Lung (tissue), 12 donors: ENCODE results near the gene IFNG-AS1. TPM values are rescaled to one million over a fixed set of nuclear protein-coding genes. Genes with fewer than 3 reads are reported as not detected.

Experiments used
- ATAC-seq: fragments of 200-7000 bp; cut with Tn5 transposase; one replicate; pipeline ENCODE4 v1.9.1; 2020; ENCODE audit warnings: moderate number of reproducible peaks; ENCODE audit not compliant: insufficient read depth, low FRiP score
- DNase-seq, 3 donors: peaks; one replicate each; pipeline ENCODE4 v3.0.0-alpha.2; 2013 to 2017
- H3K27ac ChIP-seq, 2 donors: one replicate each; pipeline ENCODE4 v1.5.1; 2013; ENCODE audit warnings: mild to moderate bottlenecking in 2 of 2, moderate library complexity in 2 of 2, control low read depth in 1 of 2, inconsistent platforms in 1 of 2, low read depth in 1 of 2, low read length in 1 of 2
- H3K27me3 ChIP-seq, 3 donors: one replicate each; pipeline ENCODE4 v1.5.1; 2013; ENCODE audit warnings: low read length in 2 of 3; ENCODE audit not compliant: control insufficient read depth in 3 of 3, insufficient read depth in 3 of 3
- H3K36me3 ChIP-seq, 4 donors: one replicate each; pipeline ENCODE4 v1.5.1; 2013; ENCODE audit warnings: low read length in 4 of 4, mild to moderate bottlenecking in 1 of 4, moderate library complexity in 1 of 4; ENCODE audit not compliant: control insufficient read depth in 4 of 4, insufficient read depth in 4 of 4
- H3K4me1 ChIP-seq, 5 donors: one replicate each; pipeline ENCODE4 v1.5.1; 2013; ENCODE audit warnings: low read length in 5 of 5, mild to moderate bottlenecking in 2 of 5, moderate library complexity in 1 of 5; ENCODE audit not compliant: control insufficient read depth in 5 of 5, insufficient read depth in 5 of 5
- H3K4me3 ChIP-seq: one replicate; pipeline ENCODE4 v1.5.1; 2013; ENCODE audit warnings: mild to moderate bottlenecking, control low read depth, moderate library complexity
- H3K9ac ChIP-seq, 2 donors: one replicate each; pipeline ENCODE4 v1.5.1; 2013; ENCODE audit warnings: low read length in 2 of 2, control low read depth in 1 of 2; ENCODE audit not compliant: insufficient read depth in 1 of 2
- H3K9me3 ChIP-seq, 4 donors: one replicate each; pipeline ENCODE4 v1.5.1; 2013; ENCODE audit warnings: low read length in 3 of 4, mild to moderate bottlenecking in 1 of 4, moderate library complexity in 1 of 4; ENCODE audit not compliant: control insufficient read depth in 4 of 4, insufficient read depth in 3 of 4
- CTCF ChIP-seq: IDR thresholded peaks from 2 replicates; pipeline ENCODE4 v1.5.1; 2012; ENCODE audit warnings: mild to moderate bottlenecking; ENCODE audit errors: control extremely low read depth, extremely low read depth
- WGBS, 2 donors: extraction: QIAGEN DNeasy Blood & Tissue Kit; methylation state at CpG; one replicate each; pipeline ENCODE4 v1.1.7; 2013; 5-methylcytosine and 5-hydroxymethylcytosine counted together
- polyA plus RNA-seq, 2 donors: library from polyadenylated mRNA; stranded (reverse); fragments of 200-250 nt; gene quantifications; one replicate each; pipeline ENCODE4 v1.2.1, GENCODE V29; 2013
- total RNA-seq, 2 donors: library from RNA; depleted of rRNA in 1 of 2; stranded (reverse); fragments of >200 nt in 1 of 2; gene quantifications; one replicate each; pipeline ENCODE4 v1.2.1, GENCODE V29; 2014 to 2021
- donor health status: control.
- donor health status: control.
- donor health status: Bipolar disorder and iron deficiency.
- donor health status: healthy.
- donor health status: DM: yes; HTN: yes; CAD: no.

The IFNG-AS1 gene
- total and polyA plus RNA-seq, 4 donors, result 0.03 to 1.2 (median 0.31) TPM; not detected in 1

GRCh38 chr12:68011206-68011881 lies 22.1 kb downstream of the IFNG-AS1 start:
- no peak overlapping the region for H3K27ac ChIP-seq
- WGBS, 2 donors, result 80 to 95% methylated on average over 6 of the region's 6 CpGs
- H3K27me3 ChIP-seq, result no peaks in the 10 kb centered on the region
- no peak overlapping the region for H3K9ac ChIP-seq
- no peaks in the 10 kb centered on the region for H3K9me3 ChIP-seq
- H3K4me3 ChIP-seq, result no peak overlapping the region
- no peaks in the 10 kb centered on the region for H3K36me3 ChIP-seq
- TF ChIP-seq CTCF, result no peak
- ATAC-seq, result no peak
- DNase-seq, result no peak
- H3K4me1 ChIP-seq, result no peaks in the 10 kb centered on the region

- no peak for ATAC-seq
- Histone ChIP-seq H3K4me1 (no peaks in the 10 kb centered on the region), H3K36me3 (no peaks in the 10 kb centered on the region), H3K27ac (no peak overlapping the region), H3K9ac (no peak overlapping the region), H3K4me3 (no peak overlapping the region), H3K9me3 (no peaks in the 10 kb centered on the region), H3K27me3 (no peaks in the 10 kb centered on the region)
- TF ChIP-seq CTCF, result no peak
- DNase-seq, result no peak
- WGBS, 2 donors, result 79 to 91% methylated on average over 2 of the region's 2 CpGs
These were observed 22.6 kb downstream of the IFNG-AS1 start for GRCh38 chr12:68011882-68012207.

GRCh38 chr12:68012712-68013111 lies 23.5 kb downstream of the IFNG-AS1 start:
- H3K36me3 ChIP-seq, result no peaks in the 10 kb centered on the region
- H3K27me3 ChIP-seq, result no peaks in the 10 kb centered on the region
- no peak for ATAC-seq
- WGBS, 2 donors, result 78 to 90% methylated on average over 2 of the region's 2 CpGs
- DNase-seq, result no peak
- no peaks in the 10 kb centered on the region for H3K9me3 ChIP-seq
- TF ChIP-seq CTCF, result no peak
- no peaks in the 10 kb centered on the region for H3K4me1 ChIP-seq
- H3K27ac ChIP-seq, result no peak overlapping the region
- no peak overlapping the region for H3K4me3 ChIP-seq
- no peak overlapping the region for H3K9ac ChIP-seq

GRCh38 chr12:68013181-68013580 lies 23.9 kb downstream of the IFNG-AS1 start:
- TF ChIP-seq CTCF, result no peak
- no peak overlapping the region for H3K4me3 ChIP-seq
- H3K9ac ChIP-seq, result no peak overlapping the region
- no peaks in the 10 kb centered on the region for H3K36me3 ChIP-seq
- H3K4me1 ChIP-seq, result no peaks in the 10 kb centered on the region
- DNase-seq (no peak), ATAC-seq (no peak)
- H3K9me3 ChIP-seq, result no peaks in the 10 kb centered on the region
- no peak overlapping the region for H3K27ac ChIP-seq
- H3K27me3 ChIP-seq, result no peaks in the 10 kb centered on the region
- WGBS, 2 donors, result 82 to 96% methylated on average over 1 of the region's 1 CpG
